Astrocyte (in vitro differentiated cells and primary cell): ENCODE results near the gene TMEM266. TPM values are rescaled to one million over a fixed set of nuclear protein-coding genes. Genes with fewer than 3 reads are reported as not detected.

ENCODE experiments used
- DNase-seq: peaks from one replicate; pipeline ENCODE4 v3.0.0-alpha.2; 2010; ENCODE audit warnings: low read depth
- FAIRE-seq: peaks from 2 replicates; lab custom pipeline; 2011; peaks lifted over from hg19 to GRCh38; lab: Jason Lieb, UNC
- H2AFZ ChIP-seq: 2 replicates; pipeline ENCODE4 v1.6.0; 2012; ENCODE audit warnings: low read depth, low read length, inconsistent platforms
- H3K27ac ChIP-seq: 2 replicates; pipeline ENCODE4 v1.5.1; 2011; ENCODE audit warnings: low read depth, low read length, inconsistent platforms
- H3K27me3 ChIP-seq: 2 replicates; pipeline ENCODE4 v1.6.0; 2011; ENCODE audit warnings: low read length, inconsistent platforms; ENCODE audit not compliant: insufficient read depth
- H3K36me3 ChIP-seq: 2 replicates; pipeline ENCODE4 v1.5.1; 2011; ENCODE audit warnings: low read length, inconsistent platforms; ENCODE audit not compliant: insufficient read depth
- H3K4me1 ChIP-seq: 2 replicates; pipeline ENCODE4 v1.5.1; 2011; ENCODE audit warnings: low read length, inconsistent platforms; ENCODE audit not compliant: insufficient read depth
- H3K4me2 ChIP-seq: 2 replicates; pipeline ENCODE4 v1.6.0; 2012; ENCODE audit warnings: low read length, inconsistent platforms
- H3K4me3 ChIP-seq: 2 replicates; pipeline ENCODE4 v1.5.1; 2011; ENCODE audit warnings: low read depth, mild to moderate bottlenecking, low read length, inconsistent platforms; ENCODE audit not compliant: insufficient read depth
- H3K79me2 ChIP-seq: 2 replicates; pipeline ENCODE4 v1.6.0; 2012; ENCODE audit warnings: mild to moderate bottlenecking, low read length, inconsistent platforms; ENCODE audit not compliant: insufficient read depth
- H3K9ac ChIP-seq: 2 replicates; pipeline ENCODE4 v1.6.0; 2012; ENCODE audit warnings: mild to moderate bottlenecking, low read length, inconsistent platforms
- H3K9me3 ChIP-seq: 2 replicates; pipeline ENCODE4 v1.5.1; 2012; ENCODE audit warnings: low read depth, mild to moderate bottlenecking, low read length, inconsistent platforms; ENCODE audit not compliant: insufficient read depth
- H4K20me1 ChIP-seq: 2 replicates; pipeline ENCODE4 v1.6.0; 2012; ENCODE audit warnings: low read length, inconsistent platforms; ENCODE audit not compliant: insufficient read depth
- H3K27ac Mint-ChIP-seq: one replicate; pipeline ENCODE4 v1.8.0; 2021; ENCODE audit warnings: mild to moderate bottlenecking, mixed read lengths; ENCODE audit not compliant: unreplicated experiment
- H3K27me3 Mint-ChIP-seq: one replicate; pipeline ENCODE4 v1.8.0; 2021; ENCODE audit warnings: low read depth, mixed read lengths; ENCODE audit not compliant: unreplicated experiment
- H3K36me3 Mint-ChIP-seq: one replicate; pipeline ENCODE4 v1.8.0; 2021; ENCODE audit warnings: low read depth, mixed read lengths; ENCODE audit not compliant: unreplicated experiment
- H3K4me1 Mint-ChIP-seq: one replicate; pipeline ENCODE4 v1.8.0; 2021; ENCODE audit warnings: low read depth, mixed read lengths; ENCODE audit not compliant: unreplicated experiment
- H3K4me3 Mint-ChIP-seq: one replicate; pipeline ENCODE4 v1.8.0; 2021; ENCODE audit warnings: mild to moderate bottlenecking, moderate library complexity, mixed read lengths; ENCODE audit not compliant: unreplicated experiment
- H3K9me3 Mint-ChIP-seq: one replicate; pipeline ENCODE4 v1.8.0; 2021; ENCODE audit warnings: mild to moderate bottlenecking, mixed read lengths; ENCODE audit not compliant: unreplicated experiment
- CTCF ChIP-seq: IDR thresholded peaks from 2 replicates; pipeline ENCODE4 v1.5.1; 2011; ENCODE audit warnings: low read depth, mild to moderate bottlenecking, inconsistent platforms, low read length, moderate library complexity; ENCODE audit not compliant: insufficient read depth
- EZH2 ChIP-seq: IDR thresholded peaks from 2 replicates; pipeline ENCODE4 v1.6.1; 2012; ENCODE audit warnings: mild to moderate bottlenecking, low read length, inconsistent platforms; ENCODE audit not compliant: insufficient read depth
- total RNA-seq: library from RNA; stranded (reverse); gene quantifications from 2 replicates; pipeline ENCODE4 v1.2.1, GENCODE V29; 2021

The TMEM266 gene
- total RNA-seq, 1 donor from 2014 or later, result 0.36 TPM

- Mint-ChIP-seq H3K4me3 (no peak overlapping the region), H3K27me3 (peaks cover 19% of the 10 kb centered on the region), H3K27ac (no peak overlapping the region), H3K9me3 (peaks cover 7% of the 10 kb centered on the region), H3K4me1 (peaks cover 9% of the 10 kb centered on the region), H3K36me3 (peaks cover 3% of the 10 kb centered on the region)
- DNase-seq (no peak), FAIRE-seq (no peak)
- H3K79me2 ChIP-seq, result no peaks in the 10 kb centered on the region
- H3K27me3 ChIP-seq, result peaks cover 6% of the 10 kb centered on the region
- H3K9me3 ChIP-seq, result no peaks in the 10 kb centered on the region
- H3K4me3 ChIP-seq, result no peak overlapping the region
- H3K36me3 ChIP-seq, result no peaks in the 10 kb centered on the region
- H4K20me1 ChIP-seq, result no peaks in the 10 kb centered on the region
- TF ChIP-seq CTCF, result no peak
- no peak for TF ChIP-seq EZH2
- H3K9ac ChIP-seq, result no peak overlapping the region
- H3K4me2 ChIP-seq, result no peak overlapping the region
- H2AFZ ChIP-seq, result no peak overlapping the region
- peaks cover 30% of the 10 kb centered on the region for H3K4me1 ChIP-seq
- H3K27ac ChIP-seq, result no peak overlapping the region
Observed at GRCh38 chr15:76193934-76194333, 134.1 kb downstream of the TMEM266 start.

GRCh38 chr15:76195506-76196268 is 135.9 kb downstream of the TMEM266 start:
- no peaks in the 10 kb centered on the region for H3K9me3 ChIP-seq
- no peak overlapping the region for H2AFZ ChIP-seq
- TF ChIP-seq CTCF (no peak), EZH2 (no peak)
- FAIRE-seq (no peak), DNase-seq (no peak)
- H3K4me1 ChIP-seq, result peaks cover 38% of the 10 kb centered on the region
- no peak overlapping the region for H3K4me3 ChIP-seq
- H3K79me2 ChIP-seq, result no peaks in the 10 kb centered on the region
- Mint-ChIP-seq H3K27ac (peak overlapping the region; percentile 47), H3K36me3 (peaks cover 5% of the 10 kb centered on the region), H3K27me3 (peaks cover 5% of the 10 kb centered on the region), H3K9me3 (peaks cover 7% of the 10 kb centered on the region), H3K4me1 (peaks cover 9% of the 10 kb centered on the region), H3K4me3 (no peak overlapping the region)
- no peaks in the 10 kb centered on the region for H3K27me3 ChIP-seq
- no peaks in the 10 kb centered on the region for H4K20me1 ChIP-seq
- no peak overlapping the region for H3K27ac ChIP-seq
- no peak overlapping the region for H3K9ac ChIP-seq
- H3K36me3 ChIP-seq, result no peaks in the 10 kb centered on the region
- H3K4me2 ChIP-seq, result peak overlapping the region; percentile 61
